GM19193 (cell line): Measurements from ENCODE around the gene GLP1R.

ENCODE experiments used
- POLR2A ChIP-seq: IDR thresholded peaks from 4 replicates; pipeline ENCODE4 v1.6.1; 2011; ENCODE audit not compliant: insufficient read depth, insufficient read length; ENCODE audit errors: extremely low read depth

GLP1R gene

GRCh38 chr6:39048481-39049399, at the start of gene GLP1R:
Gene GLP1R, plus strand, starts transcription at chr6:39048781. Its CDS starts 60 bp downstream, at chr6:39048841.
- no peak for TF ChIP-seq POLR2A

DNA sequence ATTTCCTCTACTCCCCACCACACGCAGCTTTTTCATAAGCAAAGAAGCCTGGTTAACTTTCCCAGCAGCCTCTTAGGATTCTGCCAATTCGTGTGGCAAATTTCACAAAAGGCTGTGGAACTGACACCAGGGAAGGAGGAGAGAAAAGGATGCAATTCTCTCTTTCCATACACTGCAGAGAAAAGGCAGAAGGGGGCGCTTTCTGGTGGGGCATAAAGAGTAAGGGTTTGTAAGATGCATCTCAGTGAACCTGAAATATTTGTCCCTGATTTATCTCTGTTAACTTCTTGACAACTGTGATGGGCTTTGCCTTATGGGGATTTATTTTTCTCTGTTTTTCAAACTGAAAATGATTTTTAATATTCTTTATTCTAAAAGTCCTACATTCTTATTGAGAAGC, 45.5 kb upstream of the GLP1R start:
- TF ChIP-seq POLR2A = no peak

DNA sequence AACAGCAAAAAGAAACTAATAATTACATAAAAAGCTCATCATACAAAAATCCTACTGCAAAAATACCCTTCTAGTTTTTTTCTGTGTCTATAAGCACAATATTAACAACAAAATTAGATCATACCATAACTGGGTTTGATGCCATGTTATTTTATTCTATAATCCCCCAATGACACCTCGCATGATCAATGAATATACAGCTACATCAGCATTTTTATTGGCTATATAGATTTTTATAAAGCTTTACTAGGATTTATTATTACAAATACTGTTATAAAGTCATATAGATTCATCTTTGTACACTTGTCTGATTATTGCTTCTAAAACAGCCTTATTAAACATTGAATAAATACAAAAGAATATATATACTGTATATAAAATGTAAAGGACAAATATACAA, 45.1 kb upstream of the GLP1R start:
- no peak for TF ChIP-seq POLR2A

- no peak for TF ChIP-seq POLR2A
Measured at GRCh38 chr6:39004801-39005200, 43.8 kb upstream of the GLP1R start.

- TF ChIP-seq POLR2A = no peak
Measured at GRCh38 chr6:39005774-39006173, 42.8 kb upstream of the GLP1R start.

- TF ChIP-seq POLR2A = no peak
Measured at GRCh38 chr6:39007575-39007974, 41.0 kb upstream of the GLP1R start.

- no peak for TF ChIP-seq POLR2A
Measured at GRCh38 chr6:39008737-39009136, 39.8 kb upstream of the GLP1R start.

DNA sequence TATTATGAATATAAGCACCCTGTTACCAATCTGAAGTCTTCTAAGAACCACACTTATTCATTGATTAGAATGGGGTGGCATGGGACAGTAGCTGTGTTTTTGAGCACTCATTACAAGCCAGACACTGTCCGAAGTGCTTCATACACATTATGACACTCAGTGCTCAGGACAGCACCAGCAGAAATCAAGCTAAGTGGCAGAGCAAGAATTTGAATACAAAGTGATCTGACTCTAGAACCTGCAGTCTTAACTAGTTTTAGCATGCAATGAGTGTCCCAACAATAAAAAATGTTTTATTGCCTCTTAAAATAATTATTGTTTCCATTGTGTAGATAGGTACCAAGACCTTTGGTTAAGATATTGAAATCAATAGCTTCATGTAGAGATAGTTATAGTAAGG, 39.1 kb upstream of the GLP1R start:
- TF ChIP-seq POLR2A = no peak

DNA sequence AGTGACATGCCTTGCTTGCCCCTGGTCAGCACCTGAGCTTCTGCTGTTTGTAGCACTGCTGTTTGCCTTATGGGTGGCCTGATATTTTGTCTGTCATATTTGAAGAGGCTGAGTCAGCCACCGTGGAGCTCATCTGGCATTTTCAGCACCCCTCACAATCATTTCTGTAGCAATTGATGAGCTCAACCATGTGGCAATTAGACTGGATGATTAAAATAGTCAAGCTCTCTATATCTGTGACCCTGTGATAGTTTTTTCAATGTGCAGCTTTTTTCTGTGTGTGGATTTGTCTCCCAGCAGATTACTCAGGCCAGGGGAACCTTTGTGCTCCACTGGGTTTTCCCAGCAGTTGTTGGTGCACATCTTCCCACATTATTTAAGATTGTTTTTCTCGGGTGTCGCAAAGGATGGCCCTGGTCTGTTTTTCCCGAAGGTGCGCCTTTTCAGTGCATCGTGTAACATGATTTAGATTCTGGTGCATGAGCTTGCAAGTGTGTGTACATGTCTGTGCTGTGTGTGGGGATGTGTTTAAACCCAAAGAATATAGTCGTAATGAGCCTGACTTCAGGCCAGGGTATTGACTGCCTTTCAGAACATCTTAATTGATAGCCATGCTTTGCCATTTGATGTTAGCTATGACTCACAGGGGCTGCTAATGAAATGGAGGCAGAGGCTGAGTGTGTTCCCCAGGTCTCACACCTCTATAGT, 31.6 kb upstream of the GLP1R start:
- no peak for TF ChIP-seq POLR2A

GRCh38 chr6:39017547-39017880, 31.1 kb upstream of the GLP1R start:
- no peak for TF ChIP-seq POLR2A

GRCh38 chr6:39018103-39018502, 30.5 kb upstream of the GLP1R start:
- no peak for TF ChIP-seq POLR2A

GRCh38 chr6:39020136-39020535, 28.4 kb upstream of the GLP1R start:
- no peak for TF ChIP-seq POLR2A

DNA sequence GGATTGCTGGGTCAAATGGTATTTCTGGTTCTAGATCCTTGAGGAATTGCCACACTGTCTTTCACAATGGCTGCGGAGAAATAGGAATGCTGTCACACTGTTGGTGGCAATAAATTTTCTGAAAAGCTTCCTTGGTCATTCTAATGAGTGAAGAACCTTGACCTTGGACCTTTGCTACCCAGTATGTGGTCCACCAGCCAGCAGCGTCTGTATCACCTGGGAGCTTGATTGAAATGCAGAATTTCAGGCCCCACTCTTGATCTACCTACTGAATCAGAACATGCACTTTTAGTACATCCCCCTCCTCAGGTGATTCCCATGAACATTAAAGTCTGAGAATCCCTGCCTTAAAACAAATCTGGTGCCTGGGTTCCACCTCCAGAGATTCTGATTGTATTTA, 27.5 kb upstream of the GLP1R start:
- no peak for TF ChIP-seq POLR2A

- no peak for TF ChIP-seq POLR2A
Measured at GRCh38 chr6:39021779-39022178, 26.8 kb upstream of the GLP1R start.

GRCh38 chr6:39026175-39026574, 22.4 kb upstream of the GLP1R start:
- TF ChIP-seq POLR2A = no peak
